SK-N-SH (cell line): ENCODE results near the gene AP2A1. TPM values are rescaled to one million over a fixed set of nuclear protein-coding genes. Genes with fewer than 3 reads are reported as not detected.

Source experiments
- CTCF ChIA-PET: fragments of 300-600, 350-600 bp; formaldehyde crosslinking; extraction: SDS; loops from one replicate; lab custom pipeline; 2021; lab: Yijun Ruan, JAX
- POLR2A ChIA-PET: fragments of 350-600 bp; sonication (Branson Sonifier 250); formaldehyde crosslinking; extraction: SDS; loops from one replicate; lab custom pipeline; 2020; ENCODE audit warnings: antibody characterized with exemption, inconsistent platforms; lab: Yijun Ruan, JAX
- DNase-seq: peaks from one replicate; pipeline ENCODE4 v3.0.0; 2012
- H2AFZ ChIP-seq: fragments of 200-600 bp; sonication (generic); 2 replicates; pipeline ENCODE4 v1.8.1; 2016; ENCODE audit warnings: antibody characterized with exemption, mild to moderate bottlenecking, low read depth
- H3F3A ChIP-seq: fragments of 200-600 bp; sonication (generic); replicated peaks from 2 replicates; pipeline ENCODE3; 2016; ENCODE audit warnings: antibody characterized with exemption, mild to moderate bottlenecking; ENCODE audit not compliant: insufficient read depth
- H3K27ac ChIP-seq, 2 experiments: fragments of 200-500 bp in 1 of 2; fragments of 200-600 bp in 1 of 2; sonication (Bioruptor generic) in 1 of 2; sonication (generic), shearing (Covaris generic) in 1 of 2; 2 replicates each; pipeline versions ENCODE4 v1.5.1 to v1.6.1; 2014 to 2016; ENCODE audit warnings: low read depth in 2 of 2, inconsistent platforms in 1 of 2, low read length in 1 of 2, mild to moderate bottlenecking in 1 of 2, mixed read lengths in 1 of 2
- H3K27me3 ChIP-seq: fragments of 200-600 bp; sonication (generic), shearing (Covaris generic); 2 replicates; pipeline ENCODE4 v1.6.1; 2016; ENCODE audit warnings: mixed run types; ENCODE audit not compliant: insufficient read depth
- H3K36me3 ChIP-seq, 2 experiments: fragments of 200-500 bp in 1 of 2; fragments of 200-600 bp in 1 of 2; sonication (Bioruptor generic) in 1 of 2; sonication (generic) in 1 of 2; replicated peaks in 1 of 2; 2 replicates each; pipeline versions ENCODE3 to v1.5.1; 2014 to 2016; ENCODE audit warnings: low read length in 1 of 2, mild to moderate bottlenecking in 1 of 2; ENCODE audit not compliant: insufficient read depth in 2 of 2, control insufficient read depth in 1 of 2
- H3K4me1 ChIP-seq, 2 experiments: fragments of 200-500 bp in 1 of 2; fragments of 200-600 bp in 1 of 2; sonication (Bioruptor generic) in 1 of 2; sonication (generic), shearing (Covaris generic) in 1 of 2; 2 replicates each; pipeline versions ENCODE4 v1.5.1 to v1.6.1; 2014 to 2016; ENCODE audit warnings: low read depth in 1 of 2, low read length in 1 of 2, mixed run types in 1 of 2; ENCODE audit not compliant: insufficient read depth in 2 of 2, control insufficient read depth in 1 of 2
- H3K4me2 ChIP-seq: fragments of 200-600 bp; sonication (generic), shearing (Covaris generic); 2 replicates; pipeline ENCODE4 v1.6.1; 2017; ENCODE audit warnings: mixed run types
- H3K4me3 ChIP-seq, 2 experiments: fragments of 200-500 bp in 1 of 2; fragments of 200-600 bp in 1 of 2; sonication (Bioruptor generic) in 1 of 2; sonication (generic), shearing (Covaris generic) in 1 of 2; 2 replicates each; pipeline versions ENCODE4 v1.5.1 to v1.8.1; 2014 to 2016; ENCODE audit warnings: low read depth in 2 of 2, inconsistent platforms in 1 of 2, low read length in 1 of 2, mild to moderate bottlenecking in 1 of 2, mixed read lengths in 1 of 2, moderate library complexity in 1 of 2
- H3K79me2 ChIP-seq: fragments of 200-600 bp; sonication (generic); 2 replicates; pipeline ENCODE4 v1.8.1; 2017; ENCODE audit warnings: mild to moderate bottlenecking; ENCODE audit not compliant: insufficient read depth
- H3K9ac ChIP-seq: fragments of 200-600 bp; sonication (generic); 2 replicates; pipeline ENCODE4 v1.6.1; 2017; ENCODE audit warnings: mixed run types
- H3K9me2 ChIP-seq: fragments of 200-600 bp; sonication (generic); 2 replicates; pipeline ENCODE4 v1.6.1; 2017; ENCODE audit warnings: mixed run types
- H3K9me3 ChIP-seq: fragments of 200-600 bp; sonication (generic); 2 replicates; pipeline ENCODE4 v1.6.1; 2017; ENCODE audit warnings: mixed run types, mild to moderate bottlenecking, moderate library complexity
- H4K20me1 ChIP-seq: fragments of 200-600 bp; sonication (generic); 2 replicates; pipeline ENCODE4 v1.6.1; 2017; ENCODE audit warnings: mild to moderate bottlenecking, mixed run types; ENCODE audit not compliant: insufficient read depth
- CHD2 ChIP-seq: fragments of 150-350 bp; IDR thresholded peaks from 2 replicates; pipeline ENCODE4 v1.6.1; 2018; ENCODE audit warnings: low read length; ENCODE audit not compliant: partially characterized antibody
- ELF1 ChIP-seq: IDR thresholded peaks from 2 replicates; pipeline ENCODE4 v1.4.0; 2012
- EZH2phosphoT487 ChIP-seq: fragments of 200-600 bp; sonication (generic); IDR thresholded peaks from 2 replicates; pipeline ENCODE4 v1.6.1; 2017; ENCODE audit warnings: low read depth, mixed run types, mild to moderate bottlenecking, antibody characterized with exemption, moderate library complexity, borderline replicate concordance
- FOSL2 ChIP-seq: IDR thresholded peaks from 2 replicates; pipeline ENCODE4 v1.4.0; 2012; ENCODE audit warnings: low read depth, mild to moderate bottlenecking, moderate library complexity, borderline replicate concordance
- FOXM1 ChIP-seq: IDR thresholded peaks from 2 replicates; pipeline ENCODE4 v1.4.0; 2012; ENCODE audit warnings: low read depth, mild to moderate bottlenecking
- GABPA ChIP-seq: IDR thresholded peaks from 2 replicates; pipeline ENCODE4 v1.4.0; 2012; ENCODE audit warnings: low read depth, mild to moderate bottlenecking
- GATA2 ChIP-seq: sonication (generic); formaldehyde crosslinking; IDR thresholded peaks from 2 replicates; pipeline ENCODE4 v1.5.0; 2020; ENCODE audit warnings: mild to moderate bottlenecking, missing genetic modification reagents
- MAX ChIP-seq: IDR thresholded peaks from 2 replicates; pipeline ENCODE4 v1.4.0; 2012; ENCODE audit warnings: low read depth
- NFIC ChIP-seq: IDR thresholded peaks from 2 replicates; pipeline ENCODE4 v1.4.0; 2012; ENCODE audit warnings: borderline replicate concordance
- POLR2AphosphoS5 ChIP-seq: IDR thresholded peaks from 2 replicates; pipeline ENCODE4 v1.6.1; 2012; ENCODE audit warnings: low read depth, low read length
- RAD21 ChIP-seq: IDR thresholded peaks from 2 replicates; pipeline ENCODE4 v1.6.1; 2012; ENCODE audit warnings: mild to moderate bottlenecking, low read length
- RFX5 ChIP-seq: IDR thresholded peaks from 2 replicates; pipeline ENCODE4 v1.6.1; 2012; ENCODE audit warnings: mild to moderate bottlenecking, improper control_type of control experiment, low read length
- RXRA ChIP-seq: IDR thresholded peaks from 2 replicates; pipeline ENCODE4 v1.4.0; 2012; ENCODE audit warnings: low read depth, mild to moderate bottlenecking, borderline replicate concordance
- SIN3A ChIP-seq: IDR thresholded peaks from 2 replicates; pipeline ENCODE4 v1.6.1; 2012; ENCODE audit warnings: low read depth, mild to moderate bottlenecking, low read length, moderate library complexity, borderline replicate concordance
- WGBS: methylation state at CpG from one replicate; pipeline ENCODE4 v1.1.6; 2017; ENCODE audit warnings: low lambda C conversion rate; 5-methylcytosine and 5-hydroxymethylcytosine counted together
- polyA plus RNA-seq, 3 experiments: library from polyadenylated mRNA; depleted of rRNA; stranded (reverse); fragments of >200 nt; gene quantifications; 2 replicates each; pipeline ENCODE4 v1.2.3, GENCODE V29; 2012
- TF ChIP-seq, protein P1 (sequence below): fragments of 150-350 bp; IDR thresholded peaks from 2 replicates; pipeline ENCODE4 v1.6.1; 2016; ENCODE audit warnings: mild to moderate bottlenecking, low read depth, low read length
- TF ChIP-seq, protein P2 (sequence below): fragments of 200-600 bp; sonication (generic); IDR thresholded peaks from 2 replicates; pipeline ENCODE4 v1.6.1; 2017; ENCODE audit warnings: antibody characterized with exemption, mild to moderate bottlenecking, moderate library complexity
- TF ChIP-seq, protein P3 (sequence below): IDR thresholded peaks from 2 replicates; pipeline ENCODE4 v1.4.0; 2012; ENCODE audit warnings: low read depth, borderline replicate concordance
- TF ChIP-seq, protein P4 (sequence below): IDR thresholded peaks from 2 replicates; pipeline ENCODE4 v1.4.0; 2012; ENCODE audit warnings: low read depth, borderline replicate concordance

Gene AP2A1
- polyA plus RNA-seq, 1 of the 3 experiments (the other 2 are of a cell fraction), result 74.8 TPM

DNA sequence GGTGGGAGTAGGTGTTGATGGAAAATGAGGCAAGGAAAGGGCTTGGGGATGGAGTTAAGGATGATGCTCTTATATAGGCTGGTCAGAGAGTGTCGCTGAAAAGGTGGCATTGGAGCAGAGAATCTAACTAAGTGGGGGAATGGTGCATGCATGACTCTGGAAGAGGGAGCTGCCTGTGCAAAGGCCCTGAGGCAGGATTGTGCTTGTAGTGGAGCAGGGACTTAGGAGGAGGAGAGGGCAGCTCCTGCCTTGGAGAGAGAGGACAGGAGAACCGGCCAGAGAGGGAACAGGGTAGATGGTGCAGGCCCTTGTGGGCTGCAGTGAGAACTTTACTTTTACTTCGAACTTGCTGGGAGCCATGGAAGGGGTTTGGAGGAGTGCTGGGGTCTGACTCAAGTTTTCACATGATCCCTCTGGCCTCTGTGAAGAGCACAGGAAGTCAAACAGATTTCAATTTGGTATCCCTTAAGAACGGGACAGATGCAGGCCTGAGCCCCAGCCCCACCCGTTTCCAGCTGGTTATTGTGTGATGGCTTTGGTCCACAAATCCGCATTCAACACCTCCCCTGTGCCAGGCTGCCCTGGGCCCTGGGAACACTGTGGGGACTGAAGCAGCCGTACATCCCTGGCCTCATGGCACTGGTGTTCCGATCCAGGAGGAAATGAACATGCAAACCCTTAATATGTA, 7.0 kb downstream of the AP2A1 start:
- POLR2A ChIA-PET, result no interaction called here
- CTCF ChIA-PET, result no interaction called here
- no peak overlapping the region for H3K4me2 ChIP-seq
- no peaks in the 10 kb centered on the region for H3K27me3 ChIP-seq
- no peaks in the 10 kb centered on the region for H3K9me3 ChIP-seq
- DNase-seq, result no peak
- H3F3A ChIP-seq, result peaks cover 3% of the 10 kb centered on the region
- TF ChIP-seq SIN3A (no peak), FOXM1 (no peak), GATA2 (CRISPR knock-in tag) (no peak), POLR2AphosphoS5 (no peak), CHD2 (no peak), FOSL2 (no peak), GABPA (no peak), RXRA (no peak), NFIC (no peak), MAX (no peak), RAD21 (no peak), RFX5 (no peak), ELF1 (no peak), EZH2phosphoT487 (no peak)
- TF ChIP-seq, protein P1, sequence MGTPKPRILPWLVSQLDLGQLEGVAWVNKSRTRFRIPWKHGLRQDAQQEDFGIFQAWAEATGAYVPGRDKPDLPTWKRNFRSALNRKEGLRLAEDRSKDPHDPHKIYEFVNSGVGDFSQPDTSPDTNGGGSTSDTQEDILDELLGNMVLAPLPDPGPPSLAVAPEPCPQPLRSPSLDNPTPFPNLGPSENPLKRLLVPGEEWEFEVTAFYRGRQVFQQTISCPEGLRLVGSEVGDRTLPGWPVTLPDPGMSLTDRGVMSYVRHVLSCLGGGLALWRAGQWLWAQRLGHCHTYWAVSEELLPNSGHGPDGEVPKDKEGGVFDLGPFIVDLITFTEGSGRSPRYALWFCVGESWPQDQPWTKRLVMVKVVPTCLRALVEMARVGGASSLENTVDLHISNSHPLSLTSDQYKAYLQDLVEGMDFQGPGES, result no peak
- TF ChIP-seq, protein P2, sequence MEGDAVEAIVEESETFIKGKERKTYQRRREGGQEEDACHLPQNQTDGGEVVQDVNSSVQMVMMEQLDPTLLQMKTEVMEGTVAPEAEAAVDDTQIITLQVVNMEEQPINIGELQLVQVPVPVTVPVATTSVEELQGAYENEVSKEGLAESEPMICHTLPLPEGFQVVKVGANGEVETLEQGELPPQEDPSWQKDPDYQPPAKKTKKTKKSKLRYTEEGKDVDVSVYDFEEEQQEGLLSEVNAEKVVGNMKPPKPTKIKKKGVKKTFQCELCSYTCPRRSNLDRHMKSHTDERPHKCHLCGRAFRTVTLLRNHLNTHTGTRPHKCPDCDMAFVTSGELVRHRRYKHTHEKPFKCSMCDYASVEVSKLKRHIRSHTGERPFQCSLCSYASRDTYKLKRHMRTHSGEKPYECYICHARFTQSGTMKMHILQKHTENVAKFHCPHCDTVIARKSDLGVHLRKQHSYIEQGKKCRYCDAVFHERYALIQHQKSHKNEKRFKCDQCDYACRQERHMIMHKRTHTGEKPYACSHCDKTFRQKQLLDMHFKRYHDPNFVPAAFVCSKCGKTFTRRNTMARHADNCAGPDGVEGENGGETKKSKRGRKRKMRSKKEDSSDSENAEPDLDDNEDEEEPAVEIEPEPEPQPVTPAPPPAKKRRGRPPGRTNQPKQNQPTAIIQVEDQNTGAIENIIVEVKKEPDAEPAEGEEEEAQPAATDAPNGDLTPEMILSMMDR, result no peak
- TF ChIP-seq, protein P3, sequence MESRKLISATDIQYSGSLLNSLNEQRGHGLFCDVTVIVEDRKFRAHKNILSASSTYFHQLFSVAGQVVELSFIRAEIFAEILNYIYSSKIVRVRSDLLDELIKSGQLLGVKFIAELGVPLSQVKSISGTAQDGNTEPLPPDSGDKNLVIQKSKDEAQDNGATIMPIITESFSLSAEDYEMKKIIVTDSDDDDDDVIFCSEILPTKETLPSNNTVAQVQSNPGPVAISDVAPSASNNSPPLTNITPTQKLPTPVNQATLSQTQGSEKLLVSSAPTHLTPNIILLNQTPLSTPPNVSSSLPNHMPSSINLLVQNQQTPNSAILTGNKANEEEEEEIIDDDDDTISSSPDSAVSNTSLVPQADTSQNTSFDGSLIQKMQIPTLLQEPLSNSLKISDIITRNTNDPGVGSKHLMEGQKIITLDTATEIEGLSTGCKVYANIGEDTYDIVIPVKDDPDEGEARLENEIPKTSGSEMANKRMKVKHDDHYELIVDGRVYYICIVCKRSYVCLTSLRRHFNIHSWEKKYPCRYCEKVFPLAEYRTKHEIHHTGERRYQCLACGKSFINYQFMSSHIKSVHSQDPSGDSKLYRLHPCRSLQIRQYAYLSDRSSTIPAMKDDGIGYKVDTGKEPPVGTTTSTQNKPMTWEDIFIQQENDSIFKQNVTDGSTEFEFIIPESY, result no peak
- TF ChIP-seq, protein P4, sequence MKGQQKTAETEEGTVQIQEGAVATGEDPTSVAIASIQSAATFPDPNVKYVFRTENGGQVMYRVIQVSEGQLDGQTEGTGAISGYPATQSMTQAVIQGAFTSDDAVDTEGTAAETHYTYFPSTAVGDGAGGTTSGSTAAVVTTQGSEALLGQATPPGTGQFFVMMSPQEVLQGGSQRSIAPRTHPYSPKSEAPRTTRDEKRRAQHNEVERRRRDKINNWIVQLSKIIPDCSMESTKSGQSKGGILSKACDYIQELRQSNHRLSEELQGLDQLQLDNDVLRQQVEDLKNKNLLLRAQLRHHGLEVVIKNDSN, result no peak
- WGBS, result 87% methylated on average over 8 of the region's 8 CpGs
- H3K79me2 ChIP-seq, result peaks cover 94% of the 10 kb centered on the region
- H4K20me1 ChIP-seq, result peaks cover 8% of the 10 kb centered on the region
- no peak overlapping the region for H2AFZ ChIP-seq
- H3K4me1 ChIP-seq, result no peaks in the 10 kb centered on the region; a peak in 1 of 4 replicates
- H3K4me3 ChIP-seq, result no peak overlapping the region
- no peak overlapping the region for H3K27ac ChIP-seq
- H3K36me3 ChIP-seq, result no peaks in the 10 kb centered on the region
- no peaks in the 10 kb centered on the region for H3K9me2 ChIP-seq
- H3K9ac ChIP-seq, result no peak overlapping the region
